ENCODE results near the gene CDPF1. TPM values are rescaled to one million over a fixed set of nuclear protein-coding genes. Genes with fewer than 3 reads are reported as not detected.
A peak's percentile ranks its signal among the peaks of the same experiment; 100 is the strongest.

The CDPF1 gene
- polyA plus RNA-seq, 2 of the 4 experiments (the other 2 are of a cell fraction) = 8.9 to 9.6 TPM

DNA sequence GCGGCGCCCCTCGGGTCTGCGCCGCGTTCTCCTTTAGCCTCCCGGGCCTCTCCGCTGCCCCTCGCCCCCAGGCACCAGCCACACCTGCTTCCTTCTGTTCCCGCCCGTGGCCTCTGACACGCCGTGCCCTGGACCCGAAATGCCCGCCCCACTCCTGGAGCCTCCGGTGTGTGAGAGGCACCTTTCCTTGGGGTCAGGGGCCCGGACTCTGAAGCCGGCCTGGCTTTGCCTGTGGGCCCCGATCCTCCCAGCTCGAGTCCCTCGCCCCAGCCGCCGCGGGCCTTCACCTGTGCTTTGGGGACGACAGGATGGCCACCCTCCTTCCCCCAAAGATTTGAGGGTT lies 661 bp upstream of the CDPF1 start:
- peak overlapping the region; percentile 96 for H3K4me3 ChIP-seq
- POLR2A ChIA-PET = interaction anchor here (1.0 kb wide), 1 partner anchor 17 kb away, joined by 6 read pairs; the partner anchor contains the start of gene TTC38
- ATAC-seq (peak in 1 of 2 experiments; percentile 35; a peak in 3 of 6 replicates), FAIRE-seq (no peak), DNase-seq (ENCODE audit: low read depth in 1 of 2, low spot score in 1 of 2) (no peak)
- 0% methylated on average over 1 of the region's 25 CpGs for WGBS (ENCODE audit: missing lambda C conversion rate)
- H3K4me1 ChIP-seq = peaks cover 5% of the 10 kb centered on the region; the same call in 1 of the 3 replicates
- H3K27ac ChIP-seq = peak overlapping the region; percentile 95 to 96
- CTCF ChIA-PET = interaction anchor here (1.0 to 1.3 kb wide), 2 partner anchors 25 to 129 kb away, joined by 3 to 6 read pairs; no protein-coding TSS in a partner anchor
- H3K9me3 ChIP-seq = no peaks in the 10 kb centered on the region
- TF ChIP-seq KDM5A (IDR thresholded peaks at IDR 0.05) (no peak), HEYL (CRISPR knock-in tag; IDR thresholded peaks at IDR 0.05) (no peak), FOSL2 (IDR thresholded peaks at IDR 0.05) (no peak), FOSL2 (CRISPR knock-in tag; IDR thresholded peaks at IDR 0.05) (no peak)
- H3K4me2 ChIP-seq = peak overlapping the region; percentile 96

DNA sequence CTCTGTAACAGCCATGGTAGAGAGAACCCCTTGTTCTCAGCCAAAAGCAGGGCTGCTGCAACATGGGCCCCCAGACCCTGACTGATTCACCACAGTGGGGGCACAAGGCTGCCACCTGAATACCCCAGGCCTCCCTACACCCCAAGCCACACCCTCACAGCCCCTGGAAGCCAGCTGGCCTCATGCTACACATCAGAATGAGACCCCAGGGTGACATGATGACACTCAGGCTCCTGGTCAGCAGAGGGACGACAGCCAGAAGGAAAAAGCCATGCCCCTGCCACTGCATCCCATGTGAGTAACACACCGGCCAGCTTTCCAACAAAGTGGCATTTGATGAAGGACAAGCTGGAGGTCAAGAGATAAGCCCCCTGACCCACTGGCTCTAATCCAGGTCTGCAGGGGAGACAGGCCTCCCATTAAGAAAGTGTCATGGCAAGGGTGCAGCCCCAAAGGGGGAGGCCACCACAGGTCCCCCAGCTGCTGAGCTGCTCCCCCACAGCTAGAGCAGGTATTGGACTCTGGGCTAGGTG lies 2.6 kb downstream of the CDPF1 start:
- Histone ChIP-seq H3K4me2 (no peak overlapping the region), H3K27ac (no peak overlapping the region), H3K4me3 (no peak overlapping the region), H3K4me1 (peaks cover 5% of the 10 kb centered on the region; the same call in 1 of the 3 replicates), H3K9me3 (no peaks in the 10 kb centered on the region)
- ATAC-seq (no peak), FAIRE-seq (no peak), DNase-seq (ENCODE audit: low read depth in 1 of 2, low spot score in 1 of 2) (no peak)
- 92% methylated on average over 2 of the region's 2 CpGs for WGBS (ENCODE audit: missing lambda C conversion rate)
- CTCF ChIA-PET = interaction anchor here (0.7 kb wide), 1 partner anchor 67 kb away, joined by 3 read pairs; no protein-coding TSS in a partner anchor
- TF ChIP-seq KDM5A (IDR thresholded peaks at IDR 0.05) = no peak
- TF ChIP-seq, protein P1, sequence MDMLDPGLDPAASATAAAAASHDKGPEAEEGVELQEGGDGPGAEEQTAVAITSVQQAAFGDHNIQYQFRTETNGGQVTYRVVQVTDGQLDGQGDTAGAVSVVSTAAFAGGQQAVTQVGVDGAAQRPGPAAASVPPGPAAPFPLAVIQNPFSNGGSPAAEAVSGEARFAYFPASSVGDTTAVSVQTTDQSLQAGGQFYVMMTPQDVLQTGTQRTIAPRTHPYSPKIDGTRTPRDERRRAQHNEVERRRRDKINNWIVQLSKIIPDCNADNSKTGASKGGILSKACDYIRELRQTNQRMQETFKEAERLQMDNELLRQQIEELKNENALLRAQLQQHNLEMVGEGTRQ (IDR thresholded peaks at IDR 0.05) = no peak
- no peak for TF ChIP-seq HOXA7 (CRISPR knock-in tag; IDR thresholded peaks at IDR 0.05)
- no peak for TF ChIP-seq RARB (CRISPR knock-in tag; IDR thresholded peaks at IDR 0.05)
- TF ChIP-seq, protein P2, sequence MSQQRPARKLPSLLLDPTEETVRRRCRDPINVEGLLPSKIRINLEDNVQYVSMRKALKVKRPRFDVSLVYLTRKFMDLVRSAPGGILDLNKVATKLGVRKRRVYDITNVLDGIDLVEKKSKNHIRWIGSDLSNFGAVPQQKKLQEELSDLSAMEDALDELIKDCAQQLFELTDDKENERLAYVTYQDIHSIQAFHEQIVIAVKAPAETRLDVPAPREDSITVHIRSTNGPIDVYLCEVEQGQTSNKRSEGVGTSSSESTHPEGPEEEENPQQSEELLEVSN (IDR thresholded peaks at IDR 0.05; ENCODE audit: borderline replicate concordance, low read depth) = no peak
- TF ChIP-seq, protein P3, sequence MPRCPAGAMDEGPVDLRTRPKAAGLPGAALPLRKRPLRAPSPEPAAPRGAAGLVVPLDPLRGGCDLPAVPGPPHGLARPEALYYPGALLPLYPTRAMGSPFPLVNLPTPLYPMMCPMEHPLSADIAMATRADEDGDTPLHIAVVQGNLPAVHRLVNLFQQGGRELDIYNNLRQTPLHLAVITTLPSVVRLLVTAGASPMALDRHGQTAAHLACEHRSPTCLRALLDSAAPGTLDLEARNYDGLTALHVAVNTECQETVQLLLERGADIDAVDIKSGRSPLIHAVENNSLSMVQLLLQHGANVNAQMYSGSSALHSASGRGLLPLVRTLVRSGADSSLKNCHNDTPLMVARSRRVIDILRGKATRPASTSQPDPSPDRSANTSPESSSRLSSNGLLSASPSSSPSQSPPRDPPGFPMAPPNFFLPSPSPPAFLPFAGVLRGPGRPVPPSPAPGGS (IDR thresholded peaks at IDR 0.05) = no peak
- no peak for TF ChIP-seq NR3C1 (IDR thresholded peaks at IDR 0.05)
- TF ChIP-seq RNF2 (IDR thresholded peaks at IDR 0.05; ENCODE audit: borderline replicate concordance, low read depth) = no peak
- TF ChIP-seq POLR2AphosphoS2 (conservative IDR thresholded peaks at IDR 0.05; ENCODE audit: low read length) = no peak
- TF ChIP-seq JUNB (IDR thresholded peaks at IDR 0.05) = no peak
- TF ChIP-seq, protein P4, sequence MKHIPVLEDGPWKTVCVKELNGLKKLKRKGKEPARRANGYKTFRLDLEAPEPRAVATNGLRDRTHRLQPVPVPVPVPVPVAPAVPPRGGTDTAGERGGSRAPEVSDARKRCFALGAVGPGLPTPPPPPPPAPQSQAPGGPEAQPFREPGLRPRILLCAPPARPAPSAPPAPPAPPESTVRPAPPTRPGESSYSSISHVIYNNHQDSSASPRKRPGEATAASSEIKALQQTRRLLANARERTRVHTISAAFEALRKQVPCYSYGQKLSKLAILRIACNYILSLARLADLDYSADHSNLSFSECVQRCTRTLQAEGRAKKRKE (CRISPR knock-in tag; IDR thresholded peaks at IDR 0.05; ENCODE audit: low read depth) = no peak
- no peak for TF ChIP-seq CEBPB (IDR thresholded peaks at IDR 0.05)
- no peak for TF ChIP-seq RCOR1 (IDR thresholded peaks at IDR 0.05; ENCODE audit: low read depth, low read length)
- no peak for TF ChIP-seq NFE2L2 (conservative IDR thresholded peaks at IDR 0.05; ENCODE audit: low read length)
- POLR2A ChIA-PET = no interaction called here

DNA sequence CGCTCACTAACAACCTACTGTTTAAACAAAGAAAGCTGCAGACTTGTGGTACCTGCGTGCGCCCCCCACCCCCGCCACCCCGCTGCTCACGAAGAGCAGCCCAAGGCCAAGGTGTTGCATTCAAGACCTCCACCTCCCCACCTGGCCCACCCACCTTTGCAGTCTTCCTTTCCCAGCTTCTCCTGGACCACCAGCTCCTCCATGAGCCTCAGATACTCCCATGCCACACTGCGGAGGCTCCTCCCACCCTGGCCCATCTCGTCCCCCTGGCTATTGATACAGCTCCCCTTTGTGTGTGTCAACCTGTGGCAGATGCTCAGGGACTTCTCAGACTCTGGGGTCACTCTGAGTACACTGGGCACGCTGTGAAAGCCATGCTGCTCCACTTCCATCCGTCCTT lies 3.9 kb downstream of the CDPF1 start:
- TF ChIP-seq POLR2A (IDR thresholded peaks at IDR 0.05; ENCODE audit: low read length) (no peak), PHF8 (IDR thresholded peaks at IDR 0.05; ENCODE audit: borderline replicate concordance, low read depth) (no peak), CHD4 (IDR thresholded peaks at IDR 0.05; ENCODE audit: borderline replicate concordance) (no peak), FOXS1 (CRISPR knock-in tag; IDR thresholded peaks at IDR 0.05) (no peak), ZNF302 (CRISPR knock-in tag; IDR thresholded peaks at IDR 0.05) (no peak), KDM1A (IDR thresholded peaks at IDR 0.05; ENCODE audit: low read depth) (no peak), NFE2L2 (conservative IDR thresholded peaks at IDR 0.05; ENCODE audit: low read length) (no peak), HEYL (CRISPR knock-in tag; IDR thresholded peaks at IDR 0.05) (no peak), HOXB13 (CRISPR knock-in tag; IDR thresholded peaks at IDR 0.05; ENCODE audit: low read depth) (no peak), HDAC2 (IDR thresholded peaks at IDR 0.05) (no peak), HOXB5 (CRISPR knock-in tag; IDR thresholded peaks at IDR 0.05) (no peak), MAFK (IDR thresholded peaks at IDR 0.05; ENCODE audit: partially characterized antibody) (no peak), CHD2 (IDR thresholded peaks at IDR 0.05; ENCODE audit: low read length, partially characterized antibody) (no peak), RCOR1 (IDR thresholded peaks at IDR 0.05; ENCODE audit: low read depth, low read length) (no peak)
- TF ChIP-seq, protein P5, sequence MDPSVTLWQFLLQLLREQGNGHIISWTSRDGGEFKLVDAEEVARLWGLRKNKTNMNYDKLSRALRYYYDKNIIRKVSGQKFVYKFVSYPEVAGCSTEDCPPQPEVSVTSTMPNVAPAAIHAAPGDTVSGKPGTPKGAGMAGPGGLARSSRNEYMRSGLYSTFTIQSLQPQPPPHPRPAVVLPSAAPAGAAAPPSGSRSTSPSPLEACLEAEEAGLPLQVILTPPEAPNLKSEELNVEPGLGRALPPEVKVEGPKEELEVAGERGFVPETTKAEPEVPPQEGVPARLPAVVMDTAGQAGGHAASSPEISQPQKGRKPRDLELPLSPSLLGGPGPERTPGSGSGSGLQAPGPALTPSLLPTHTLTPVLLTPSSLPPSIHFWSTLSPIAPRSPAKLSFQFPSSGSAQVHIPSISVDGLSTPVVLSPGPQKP (IDR thresholded peaks at IDR 0.05; ENCODE audit: low read depth, low read length) = no peak
- TF ChIP-seq, protein P6, sequence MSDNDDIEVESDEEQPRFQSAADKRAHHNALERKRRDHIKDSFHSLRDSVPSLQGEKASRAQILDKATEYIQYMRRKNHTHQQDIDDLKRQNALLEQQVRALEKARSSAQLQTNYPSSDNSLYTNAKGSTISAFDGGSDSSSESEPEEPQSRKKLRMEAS (IDR thresholded peaks at IDR 0.05) = no peak
- TF ChIP-seq, protein P1 (IDR thresholded peaks at IDR 0.05) = no peak
- FAIRE-seq = no peak
- ATAC-seq = no peak
- CTCF ChIA-PET = no interaction called here
- POLR2A ChIA-PET = no interaction called here
- Histone ChIP-seq H3K4me1 (peaks cover 4% of the 10 kb centered on the region; the same call in 1 of the 3 replicates), H3K4me3 (no peak overlapping the region), H3K27ac (no peak overlapping the region), H3K4me2 (no peak overlapping the region), H3K9me3 (no peaks in the 10 kb centered on the region)
- no peak for DNase-seq (ENCODE audit: low read depth in 1 of 2, low spot score in 1 of 2)
- 94% methylated on average over 5 of the region's 10 CpGs for WGBS (ENCODE audit: missing lambda C conversion rate)
